Upper lobe of left lung (tissue), 4 donors: Measurements from ENCODE around the gene RBM23.

Experiments
- CTCF ChIP-seq, 6 experiments: fragments of 450-650 bp in 4 of 6; fragments of 200-600 bp in 2 of 6; sonication (generic) in 2 of 6; IDR thresholded peaks; one replicate each; pipeline ENCODE4 v1.5.1; 2016 to 2019; ENCODE audit warnings: antibody characterized with exemption in 6 of 6
- POLR2A ChIP-seq, 4 donors: fragments of 450-650 bp; IDR thresholded peaks; one replicate each; pipeline ENCODE4 v1.5.1; 2016 to 2017; ENCODE audit warnings: antibody characterized with exemption in 4 of 4, mild to moderate bottlenecking in 2 of 4
- POLR2AphosphoS5 ChIP-seq, 2 donors: sonication (generic); formaldehyde crosslinking; IDR thresholded peaks; one replicate each; pipeline ENCODE4 v1.5.1; 2017; ENCODE audit warnings: antibody characterized with exemption in 2 of 2

GRCh38 chr14:22890416-22890815, 28.5 kb downstream of the RBM23 start:
- no peak for TF ChIP-seq POLR2A (IDR thresholded peaks at IDR 0.05)
- no peak for TF ChIP-seq CTCF (IDR thresholded peaks at IDR 0.05)
- TF ChIP-seq POLR2AphosphoS5 (IDR thresholded peaks at IDR 0.05) = no peak
